GM12801 (cell line): ENCODE data around the gene TCP11L1.

ENCODE experiments used
- TF ChIP-seq, protein P1 (sequence below): IDR thresholded peaks from one replicate; pipeline ENCODE4 v1.5.1; 2011; ENCODE audit warnings: control low read depth; ENCODE audit not compliant: insufficient read length; ENCODE audit errors: extremely low read depth

Gene TCP11L1

DNA sequence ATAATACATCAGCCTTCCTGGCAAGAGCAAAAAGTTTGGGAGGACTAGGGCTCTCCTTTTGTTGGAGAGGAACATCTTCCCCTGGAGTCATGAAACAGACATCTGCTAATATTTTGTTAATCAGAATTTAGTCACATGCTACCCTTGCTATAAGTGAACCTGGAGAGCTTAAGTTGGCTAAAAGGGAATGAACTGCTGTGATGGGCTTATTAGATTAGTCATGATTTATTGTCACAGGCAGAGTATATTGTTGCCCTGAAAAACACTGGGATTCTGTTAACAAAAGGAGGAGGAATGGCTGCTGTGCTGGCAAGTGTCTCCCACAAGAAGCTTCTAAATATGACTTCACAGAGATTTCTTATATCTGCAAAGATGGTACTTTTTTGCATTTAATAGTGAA lies 16.0 kb downstream of the TCP11L1 start:
- TF ChIP-seq, protein P1, sequence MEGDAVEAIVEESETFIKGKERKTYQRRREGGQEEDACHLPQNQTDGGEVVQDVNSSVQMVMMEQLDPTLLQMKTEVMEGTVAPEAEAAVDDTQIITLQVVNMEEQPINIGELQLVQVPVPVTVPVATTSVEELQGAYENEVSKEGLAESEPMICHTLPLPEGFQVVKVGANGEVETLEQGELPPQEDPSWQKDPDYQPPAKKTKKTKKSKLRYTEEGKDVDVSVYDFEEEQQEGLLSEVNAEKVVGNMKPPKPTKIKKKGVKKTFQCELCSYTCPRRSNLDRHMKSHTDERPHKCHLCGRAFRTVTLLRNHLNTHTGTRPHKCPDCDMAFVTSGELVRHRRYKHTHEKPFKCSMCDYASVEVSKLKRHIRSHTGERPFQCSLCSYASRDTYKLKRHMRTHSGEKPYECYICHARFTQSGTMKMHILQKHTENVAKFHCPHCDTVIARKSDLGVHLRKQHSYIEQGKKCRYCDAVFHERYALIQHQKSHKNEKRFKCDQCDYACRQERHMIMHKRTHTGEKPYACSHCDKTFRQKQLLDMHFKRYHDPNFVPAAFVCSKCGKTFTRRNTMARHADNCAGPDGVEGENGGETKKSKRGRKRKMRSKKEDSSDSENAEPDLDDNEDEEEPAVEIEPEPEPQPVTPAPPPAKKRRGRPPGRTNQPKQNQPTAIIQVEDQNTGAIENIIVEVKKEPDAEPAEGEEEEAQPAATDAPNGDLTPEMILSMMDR = no peak

DNA sequence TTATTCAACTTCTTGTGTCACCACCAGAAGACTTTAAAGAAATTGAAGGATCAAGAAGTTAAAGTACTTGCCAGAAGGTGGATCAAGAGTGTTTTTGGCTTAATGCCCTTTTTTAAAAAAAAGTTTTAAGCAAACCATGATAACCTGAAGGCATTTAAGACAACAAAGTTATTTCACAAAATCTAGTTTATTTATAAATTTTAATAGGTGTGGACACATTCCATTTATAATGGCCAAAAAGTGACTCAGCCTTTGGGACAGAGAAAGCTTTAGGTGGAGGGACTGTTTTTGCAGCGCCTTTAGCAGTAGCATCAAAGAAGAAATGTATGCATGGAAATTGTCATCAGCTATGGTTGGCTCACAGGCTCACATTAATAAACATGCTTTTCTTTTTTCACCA lies 17.9 kb downstream of the TCP11L1 start:
- TF ChIP-seq, protein P1 = no peak

DNA sequence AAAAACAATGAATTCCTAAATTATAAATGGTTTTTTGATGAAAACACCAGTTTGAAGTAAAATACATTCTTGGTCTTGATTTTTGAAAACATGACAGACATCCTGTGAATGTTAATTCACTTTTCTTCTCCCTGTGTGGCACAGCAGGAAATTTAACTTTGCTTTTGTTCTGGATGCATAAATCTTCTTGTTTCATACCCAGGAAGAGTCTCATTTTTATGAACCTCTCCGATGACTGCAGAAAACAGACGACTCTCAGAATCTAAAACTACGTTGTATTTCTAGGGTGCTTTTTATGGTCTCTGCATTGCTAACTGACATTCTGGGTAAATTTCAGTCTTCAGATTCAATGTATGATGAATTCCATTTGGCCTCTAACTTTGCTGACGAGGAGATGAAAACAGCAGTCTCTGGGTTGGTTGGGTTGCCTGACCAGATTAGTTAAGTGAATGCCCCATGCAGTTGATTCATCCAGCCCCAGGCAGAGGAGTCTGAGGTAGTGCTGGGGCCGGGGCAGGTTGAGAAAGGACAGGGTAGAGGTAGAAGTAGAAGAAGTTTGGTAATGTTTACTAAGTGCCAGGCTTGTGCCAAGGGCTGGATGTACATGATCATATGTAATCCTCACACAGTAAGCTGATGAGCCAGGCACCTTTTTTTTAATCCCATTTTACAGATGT lies 20.1 kb downstream of the TCP11L1 start:
- TF ChIP-seq, protein P1 = no peak

DNA sequence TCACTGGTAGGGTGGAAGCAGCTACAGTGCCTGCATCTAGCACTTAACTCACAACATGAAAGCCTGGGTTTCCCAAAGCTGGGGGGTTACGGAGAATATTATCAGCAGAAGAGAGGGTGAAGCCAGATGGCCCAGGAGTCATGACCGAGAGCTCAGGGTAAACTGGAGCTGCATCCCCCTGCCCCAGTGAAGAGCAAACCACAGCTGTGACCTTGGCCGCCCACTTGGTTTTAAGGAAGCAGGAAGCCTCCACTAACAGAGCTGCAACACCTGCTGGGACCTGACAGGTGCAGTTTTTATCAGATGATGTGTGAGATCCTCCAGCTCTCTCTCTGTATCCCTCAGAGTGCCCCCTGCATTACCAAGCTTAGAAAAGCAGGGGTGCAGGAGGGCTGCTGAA lies 20.9 kb downstream of the TCP11L1 start:
- TF ChIP-seq, protein P1 = no peak

GRCh38 chr11:33062137-33062536 lies 22.8 kb downstream of the TCP11L1 start:
- TF ChIP-seq, protein P1 = no peak

DNA sequence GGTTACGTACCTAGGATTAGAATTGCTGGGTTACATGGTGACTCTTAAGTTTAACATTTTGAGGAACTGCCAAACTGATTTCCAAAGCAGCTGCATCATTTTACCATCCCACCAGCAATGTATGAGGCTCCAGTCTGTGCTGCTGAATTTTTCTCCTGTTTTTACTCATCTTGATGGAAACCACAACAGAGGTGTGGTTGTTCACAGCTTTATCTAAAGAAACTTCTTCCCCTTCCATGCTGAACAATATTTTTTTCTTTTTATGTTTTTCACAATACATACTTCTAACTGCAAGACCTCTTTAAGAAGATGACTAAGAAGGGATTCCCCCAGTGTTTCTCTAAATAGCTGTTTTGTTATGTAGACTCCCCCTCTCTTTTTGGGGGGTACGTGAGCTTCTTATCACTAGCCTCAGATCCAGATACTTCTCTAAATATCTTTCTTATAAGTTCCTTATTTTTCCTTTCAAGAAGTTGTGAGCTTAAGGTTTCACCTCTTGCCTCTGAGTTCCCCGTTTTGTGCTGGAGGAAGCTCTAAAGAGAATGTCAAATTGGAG lies 24.0 kb downstream of the TCP11L1 start:
- TF ChIP-seq, protein P1 = no peak

- TF ChIP-seq, protein P1 = no peak
These were observed 24.9 kb downstream of the TCP11L1 start for GRCh38 chr11:33064033-33064825.
